ENCODE data around the gene OR2T29.
"Not testable (repeated sequence)": the region's sequence is repeated elsewhere in the genome, so short reads cannot be mapped to it uniquely, and the experiment has no call there.

The OR2T29 gene

GRCh38 chr1:248562672-248563071, at the start of gene OR2T29:
Gene OR2T29 (minus strand): TSS chr1:248562772. CDS start chr1:248559491, 3,281 bp downstream.
- not testable (repeated sequence) for DNase-seq (ENCODE audit: low read depth in 2 of 2)

- DNase-seq (ENCODE audit: low read depth in 2 of 2): no peak
Measured at GRCh38 chr1:248611883-248612414, 49.4 kb upstream of the OR2T29 start.

- DNase-seq (ENCODE audit: low read depth in 2 of 2): no peak
Measured at GRCh38 chr1:248610301-248610700, 47.7 kb upstream of the OR2T29 start.

GRCh38 chr1:248599396-248599795, 36.8 kb upstream of the OR2T29 start:
- DNase-seq (ENCODE audit: low read depth in 2 of 2): no peak

- DNase-seq (ENCODE audit: low read depth in 2 of 2): no peak
Measured at GRCh38 chr1:248597589-248597988, 35.0 kb upstream of the OR2T29 start, which contains the start of gene OR2T10. Gene OR2T10 (minus strand): TSS chr1:248597700. CDS start chr1:248593768, 3,932 bp downstream.

- DNase-seq (ENCODE audit: low read depth in 2 of 2): no peak
Measured at GRCh38 chr1:248596615-248597014, 34.0 kb upstream of the OR2T29 start.

GRCh38 chr1:248593226-248593625, 30.7 kb upstream of the OR2T29 start:
- no peak for DNase-seq (ENCODE audit: low read depth in 2 of 2)

GRCh38 chr1:248592655-248593054, 30.1 kb upstream of the OR2T29 start:
- DNase-seq (ENCODE audit: low read depth in 2 of 2): no peak

GRCh38 chr1:248590055-248590454, 27.5 kb upstream of the OR2T29 start:
- DNase-seq (ENCODE audit: low read depth in 2 of 2): no peak

- DNase-seq (ENCODE audit: low read depth in 2 of 2): no peak
Measured at GRCh38 chr1:248589334-248589733, 26.8 kb upstream of the OR2T29 start.

GRCh38 chr1:248585266-248585665, 22.7 kb upstream of the OR2T29 start:
- DNase-seq (ENCODE audit: low read depth in 2 of 2): no peak

GRCh38 chr1:248576260-248576980, 13.8 kb upstream of the OR2T29 start:
- DNase-seq (ENCODE audit: low read depth in 2 of 2): no peak

GRCh38 chr1:248574657-248575056, 12.1 kb upstream of the OR2T29 start, which contains the start of gene OR2T34:
Gene OR2T34 (minus strand): TSS chr1:248574757. CDS start chr1:248574757, 0 bp downstream.
- not testable (repeated sequence) for DNase-seq (ENCODE audit: low read depth in 2 of 2)

GRCh38 chr1:248573856-248574255, 11.3 kb upstream of the OR2T29 start:
- DNase-seq (ENCODE audit: low read depth in 2 of 2): not testable (repeated sequence)

GRCh38 chr1:248572049-248572448, 9.5 kb upstream of the OR2T29 start:
- DNase-seq (ENCODE audit: low read depth in 2 of 2): not testable (repeated sequence)

- not testable (repeated sequence) for DNase-seq (ENCODE audit: low read depth in 2 of 2)
Measured at GRCh38 chr1:248570811-248571210, 8.2 kb upstream of the OR2T29 start.

- DNase-seq (ENCODE audit: low read depth in 2 of 2): not testable (repeated sequence)
Measured at GRCh38 chr1:248569049-248569448, 6.5 kb upstream of the OR2T29 start.

GRCh38 chr1:248565530-248566373, 3.2 kb upstream of the OR2T29 start:
- DNase-seq (ENCODE audit: low read depth in 2 of 2): not testable (repeated sequence)

GRCh38 chr1:248551027-248551426, 11.5 kb downstream of the OR2T29 start:
- not testable (repeated sequence) for DNase-seq (ENCODE audit: low read depth in 2 of 2)

- DNase-seq (ENCODE audit: low read depth in 2 of 2): not testable (repeated sequence)
Measured at GRCh38 chr1:248547383-248547782, 15.2 kb downstream of the OR2T29 start.

GRCh38 chr1:248537449-248537848, 25.1 kb downstream of the OR2T29 start:
- not testable (repeated sequence) for DNase-seq (ENCODE audit: low read depth in 2 of 2)

GRCh38 chr1:248521856-248522255, 40.7 kb downstream of the OR2T29 start:
- no peak for DNase-seq (ENCODE audit: low read depth in 2 of 2)
